ENCODE data around the gene SYT8.

DNA sequence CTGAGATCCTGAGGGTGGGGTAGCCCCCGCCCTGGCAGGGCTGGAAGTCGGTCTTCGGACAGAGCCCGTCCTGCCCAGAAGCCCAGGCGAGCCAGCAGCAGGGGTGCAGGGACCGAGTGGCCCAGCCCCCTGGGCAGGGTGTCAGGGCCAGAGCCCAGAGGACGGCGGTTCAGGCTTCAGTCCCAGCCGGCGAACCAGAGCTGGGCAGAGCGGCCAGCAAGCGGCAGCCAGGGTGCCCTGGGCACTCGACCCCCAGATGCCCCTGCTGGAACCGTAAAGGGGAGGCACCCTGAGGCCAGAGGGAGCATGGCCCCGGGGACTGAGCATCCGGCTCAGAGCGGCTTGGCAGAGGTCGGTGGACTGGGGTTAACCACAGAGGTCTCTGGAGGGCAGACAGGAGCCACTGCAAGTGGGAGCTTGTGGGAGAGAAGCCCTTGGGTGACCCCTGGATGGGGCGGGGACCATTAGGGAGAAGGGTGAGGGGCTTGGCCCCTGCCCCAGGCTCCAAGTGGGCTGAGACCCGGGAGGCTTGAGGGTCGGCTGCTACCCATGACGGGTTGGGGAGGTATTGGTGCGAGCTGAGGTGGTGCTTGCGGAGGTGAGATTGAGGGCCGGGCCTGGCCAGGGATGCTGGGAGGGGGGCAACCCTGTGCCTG, 34.0 kb downstream of the SYT8 start:
- TF ChIP-seq, protein P1, sequence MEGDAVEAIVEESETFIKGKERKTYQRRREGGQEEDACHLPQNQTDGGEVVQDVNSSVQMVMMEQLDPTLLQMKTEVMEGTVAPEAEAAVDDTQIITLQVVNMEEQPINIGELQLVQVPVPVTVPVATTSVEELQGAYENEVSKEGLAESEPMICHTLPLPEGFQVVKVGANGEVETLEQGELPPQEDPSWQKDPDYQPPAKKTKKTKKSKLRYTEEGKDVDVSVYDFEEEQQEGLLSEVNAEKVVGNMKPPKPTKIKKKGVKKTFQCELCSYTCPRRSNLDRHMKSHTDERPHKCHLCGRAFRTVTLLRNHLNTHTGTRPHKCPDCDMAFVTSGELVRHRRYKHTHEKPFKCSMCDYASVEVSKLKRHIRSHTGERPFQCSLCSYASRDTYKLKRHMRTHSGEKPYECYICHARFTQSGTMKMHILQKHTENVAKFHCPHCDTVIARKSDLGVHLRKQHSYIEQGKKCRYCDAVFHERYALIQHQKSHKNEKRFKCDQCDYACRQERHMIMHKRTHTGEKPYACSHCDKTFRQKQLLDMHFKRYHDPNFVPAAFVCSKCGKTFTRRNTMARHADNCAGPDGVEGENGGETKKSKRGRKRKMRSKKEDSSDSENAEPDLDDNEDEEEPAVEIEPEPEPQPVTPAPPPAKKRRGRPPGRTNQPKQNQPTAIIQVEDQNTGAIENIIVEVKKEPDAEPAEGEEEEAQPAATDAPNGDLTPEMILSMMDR (conservative IDR thresholded peaks at IDR 0.05; ENCODE audit: low read depth, low read length): no peak
- no peak for TF ChIP-seq EZH2 (IDR thresholded peaks at IDR 0.05; ENCODE audit: low read length, unreplicated experiment)

All from PC-3 (cell line).